ENCODE measurements around the gene TPM4. TPM values are rescaled to one million over a fixed set of nuclear protein-coding genes. Genes with fewer than 3 reads are reported as not detected.
A peak's percentile ranks its signal among the peaks of the same experiment; 100 is the strongest.

TPM4 gene
- total and polyA plus RNA-seq, 2 donors (not counting 1 experiment from before 2014, with no cell fraction given): 65.4 to 127 TPM

DNA sequence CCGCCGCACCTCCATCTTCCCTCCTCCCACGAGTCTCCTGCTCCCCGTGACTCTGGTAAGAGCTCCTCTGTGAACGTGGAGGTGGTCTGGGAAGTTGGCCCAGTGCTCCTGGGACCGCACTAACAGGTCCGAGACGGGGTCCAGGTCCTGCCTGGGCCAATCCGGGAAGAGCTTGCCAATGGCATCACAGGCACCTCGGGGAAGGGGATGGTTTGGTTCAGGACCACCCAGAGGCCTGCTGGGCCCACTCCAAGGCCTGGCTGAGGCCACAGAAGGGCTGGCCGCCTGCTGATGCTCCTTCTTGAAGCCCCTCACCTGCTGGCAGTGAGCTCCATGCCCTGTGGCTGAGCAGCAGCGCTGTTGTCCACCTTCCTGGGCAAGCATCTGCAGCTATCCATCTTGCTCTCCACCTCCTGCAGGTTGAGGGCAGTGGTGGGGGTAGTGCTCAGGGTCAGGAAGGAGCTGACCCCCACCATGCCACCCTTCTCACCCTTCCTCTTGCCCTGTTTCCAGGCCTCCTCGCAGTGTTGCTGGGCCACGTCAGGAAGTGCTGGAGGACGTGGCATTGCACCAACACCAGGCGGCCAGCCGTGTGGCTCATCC is 41.2 kb upstream of the TPM4 start:
- DNase-seq (peak; percentile 8), ATAC-seq (ENCODE audit: low read depth) (no peak)
- Histone ChIP-seq H3K27ac (ENCODE audit: low read length in 2 of 2) (no peak overlapping the region), H3K79me2 (ENCODE audit: control insufficient read depth, insufficient read depth, low read length) (no peaks in the 10 kb centered on the region), H2AFZ (ENCODE audit: insufficient read depth, low read depth, low read length, poor library complexity, severe bottlenecking) (no peak overlapping the region), H3K36me3 (replicated peaks in 1 of 2; ENCODE audit: control extremely low read depth in 1 of 2, control insufficient read depth in 1 of 2, extremely low read depth in 1 of 2, insufficient read depth in 2 of 2, low read length in 1 of 2) (no peaks in the 10 kb centered on the region), H3K9me3 (ENCODE audit: control extremely low read depth in 1 of 3, control insufficient read depth in 2 of 3, insufficient read depth in 1 of 3, low read length in 2 of 3) (no peaks in the 10 kb centered on the region), H3K4me3 (ENCODE audit: control extremely low read depth in 1 of 5, extremely low read depth in 1 of 5, insufficient read depth in 1 of 5, low read depth in 2 of 5, low read length in 4 of 5) (no peak overlapping the region), H3K27me3 (replicated peaks in 1 of 4; ENCODE audit: control extremely low read depth in 1 of 4, control insufficient read depth in 3 of 4, insufficient read depth in 4 of 4, low read length in 3 of 4) (peaks cover 0 to 4% (median 0%) of the 10 kb centered on the region in 4 experiments), H3K9ac (ENCODE audit: low read length) (no peak overlapping the region), H3K4me1 (ENCODE audit: control insufficient read depth in 2 of 2, insufficient read depth in 2 of 2, low read length in 2 of 2) (no peaks in the 10 kb centered on the region), H3K4me2 (replicated peaks; ENCODE audit: low read depth, low read length, poor library complexity, severe bottlenecking) (no peak overlapping the region), H4K20me1 (ENCODE audit: control insufficient read depth, insufficient read depth, low read length, poor library complexity, severe bottlenecking) (no peaks in the 10 kb centered on the region)
- intact Hi-C loops (cut with micrococcal nuclease): no loop called here
- no peaks in the 10 kb centered on the region for H3K27me3 Mint-ChIP-seq
- no peak overlapping the region for H3K27ac Mint-ChIP-seq
- WGBS (ENCODE audit: insufficient coverage): 84% methylated on average over 16 of the region's 17 CpGs
- no peaks in the 10 kb centered on the region for H3K9me3 Mint-ChIP-seq (ENCODE audit: insufficient read depth)
- ChIA-PET POLR2A (no interaction called here), CTCF (no interaction called here)
- no peaks in the 10 kb centered on the region for H3K4me1 Mint-ChIP-seq
- H3K4me3 Mint-ChIP-seq: no peak overlapping the region
- TF ChIP-seq, protein P1, sequence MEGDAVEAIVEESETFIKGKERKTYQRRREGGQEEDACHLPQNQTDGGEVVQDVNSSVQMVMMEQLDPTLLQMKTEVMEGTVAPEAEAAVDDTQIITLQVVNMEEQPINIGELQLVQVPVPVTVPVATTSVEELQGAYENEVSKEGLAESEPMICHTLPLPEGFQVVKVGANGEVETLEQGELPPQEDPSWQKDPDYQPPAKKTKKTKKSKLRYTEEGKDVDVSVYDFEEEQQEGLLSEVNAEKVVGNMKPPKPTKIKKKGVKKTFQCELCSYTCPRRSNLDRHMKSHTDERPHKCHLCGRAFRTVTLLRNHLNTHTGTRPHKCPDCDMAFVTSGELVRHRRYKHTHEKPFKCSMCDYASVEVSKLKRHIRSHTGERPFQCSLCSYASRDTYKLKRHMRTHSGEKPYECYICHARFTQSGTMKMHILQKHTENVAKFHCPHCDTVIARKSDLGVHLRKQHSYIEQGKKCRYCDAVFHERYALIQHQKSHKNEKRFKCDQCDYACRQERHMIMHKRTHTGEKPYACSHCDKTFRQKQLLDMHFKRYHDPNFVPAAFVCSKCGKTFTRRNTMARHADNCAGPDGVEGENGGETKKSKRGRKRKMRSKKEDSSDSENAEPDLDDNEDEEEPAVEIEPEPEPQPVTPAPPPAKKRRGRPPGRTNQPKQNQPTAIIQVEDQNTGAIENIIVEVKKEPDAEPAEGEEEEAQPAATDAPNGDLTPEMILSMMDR (IDR thresholded peaks at IDR 0.05): no peak
- TF ChIP-seq EZH2 (IDR thresholded peaks at IDR 0.05; ENCODE audit: borderline replicate concordance, insufficient read depth, low read depth, low read length, poor library complexity, severe bottlenecking): no peak

- CTCF ChIA-PET: interaction anchor here (1.1 kb wide), 1 partner anchor 10 kb away, joined by 3 read pairs; no protein-coding TSS in a partner anchor
- TF ChIP-seq EZH2 (IDR thresholded peaks at IDR 0.05; ENCODE audit: borderline replicate concordance, insufficient read depth, low read depth, low read length, poor library complexity, severe bottlenecking): no peak
- TF ChIP-seq, protein P1 (IDR thresholded peaks at IDR 0.05): no peak
- POLR2A ChIA-PET: no interaction called here
Measured at GRCh38 chr19:16035601-16036297, 40.5 kb upstream of the TPM4 start.

More at GRCh38 chr19:16035601-16036297, 40.5 kb upstream of the TPM4 start:
- peaks cover 0 to 4% (median 0%) of the 10 kb centered on the region in 4 experiments for H3K27me3 ChIP-seq (replicated peaks in 1 of 4; ENCODE audit: control extremely low read depth in 1 of 4, control insufficient read depth in 3 of 4, insufficient read depth in 4 of 4, low read length in 3 of 4)
- no peak overlapping the region for H3K4me3 Mint-ChIP-seq
- H3K27ac Mint-ChIP-seq: no peak overlapping the region
- no peaks in the 10 kb centered on the region for H3K4me1 ChIP-seq (ENCODE audit: control insufficient read depth in 2 of 2, insufficient read depth in 2 of 2, low read length in 2 of 2)
- no peaks in the 10 kb centered on the region for H3K36me3 ChIP-seq (replicated peaks in 1 of 2; ENCODE audit: control extremely low read depth in 1 of 2, control insufficient read depth in 1 of 2, extremely low read depth in 1 of 2, insufficient read depth in 2 of 2, low read length in 1 of 2)
- H3K9ac ChIP-seq (ENCODE audit: low read length): no peak overlapping the region
- intact Hi-C loops (cut with micrococcal nuclease): no loop called here
- H3K9me3 ChIP-seq (ENCODE audit: control extremely low read depth in 1 of 3, control insufficient read depth in 2 of 3, insufficient read depth in 1 of 3, low read length in 2 of 3): no peaks in the 10 kb centered on the region
- H3K9me3 Mint-ChIP-seq (ENCODE audit: insufficient read depth): no peaks in the 10 kb centered on the region
- no peaks in the 10 kb centered on the region for H3K79me2 ChIP-seq (ENCODE audit: control insufficient read depth, insufficient read depth, low read length)
- no peak overlapping the region for H2AFZ ChIP-seq (ENCODE audit: insufficient read depth, low read depth, low read length, poor library complexity, severe bottlenecking)
- 91% methylated on average over 24 of the region's 28 CpGs for WGBS (ENCODE audit: insufficient coverage)
- H3K4me1 Mint-ChIP-seq: peaks cover 3% of the 10 kb centered on the region
- H3K27me3 Mint-ChIP-seq: no peaks in the 10 kb centered on the region
- H3K4me2 ChIP-seq (replicated peaks; ENCODE audit: low read depth, low read length, poor library complexity, severe bottlenecking): no peak overlapping the region
- no peaks in the 10 kb centered on the region for H4K20me1 ChIP-seq (ENCODE audit: control insufficient read depth, insufficient read depth, low read length, poor library complexity, severe bottlenecking)
- DNase-seq: peak; percentile 8
- no peak overlapping the region for H3K4me3 ChIP-seq (ENCODE audit: control extremely low read depth in 1 of 5, extremely low read depth in 1 of 5, insufficient read depth in 1 of 5, low read depth in 2 of 5, low read length in 4 of 5)
- H3K27ac ChIP-seq (ENCODE audit: low read length in 2 of 2): no peak overlapping the region
- no peak for ATAC-seq (ENCODE audit: low read depth)
